ENCODE data around the gene TXNL1. TPM values are rescaled to one million over a fixed set of nuclear protein-coding genes. Genes with fewer than 3 reads are reported as not detected.
A peak's percentile ranks its signal among the peaks of the same experiment; 100 is the strongest.

The TXNL1 gene
- total and polyA plus RNA-seq, 2 of the 13 experiments (the other 11 are each of a cell fraction or from before 2014, with no cell fraction given): 41.9 to 73.1 TPM

- TF ChIP-seq, protein P1, sequence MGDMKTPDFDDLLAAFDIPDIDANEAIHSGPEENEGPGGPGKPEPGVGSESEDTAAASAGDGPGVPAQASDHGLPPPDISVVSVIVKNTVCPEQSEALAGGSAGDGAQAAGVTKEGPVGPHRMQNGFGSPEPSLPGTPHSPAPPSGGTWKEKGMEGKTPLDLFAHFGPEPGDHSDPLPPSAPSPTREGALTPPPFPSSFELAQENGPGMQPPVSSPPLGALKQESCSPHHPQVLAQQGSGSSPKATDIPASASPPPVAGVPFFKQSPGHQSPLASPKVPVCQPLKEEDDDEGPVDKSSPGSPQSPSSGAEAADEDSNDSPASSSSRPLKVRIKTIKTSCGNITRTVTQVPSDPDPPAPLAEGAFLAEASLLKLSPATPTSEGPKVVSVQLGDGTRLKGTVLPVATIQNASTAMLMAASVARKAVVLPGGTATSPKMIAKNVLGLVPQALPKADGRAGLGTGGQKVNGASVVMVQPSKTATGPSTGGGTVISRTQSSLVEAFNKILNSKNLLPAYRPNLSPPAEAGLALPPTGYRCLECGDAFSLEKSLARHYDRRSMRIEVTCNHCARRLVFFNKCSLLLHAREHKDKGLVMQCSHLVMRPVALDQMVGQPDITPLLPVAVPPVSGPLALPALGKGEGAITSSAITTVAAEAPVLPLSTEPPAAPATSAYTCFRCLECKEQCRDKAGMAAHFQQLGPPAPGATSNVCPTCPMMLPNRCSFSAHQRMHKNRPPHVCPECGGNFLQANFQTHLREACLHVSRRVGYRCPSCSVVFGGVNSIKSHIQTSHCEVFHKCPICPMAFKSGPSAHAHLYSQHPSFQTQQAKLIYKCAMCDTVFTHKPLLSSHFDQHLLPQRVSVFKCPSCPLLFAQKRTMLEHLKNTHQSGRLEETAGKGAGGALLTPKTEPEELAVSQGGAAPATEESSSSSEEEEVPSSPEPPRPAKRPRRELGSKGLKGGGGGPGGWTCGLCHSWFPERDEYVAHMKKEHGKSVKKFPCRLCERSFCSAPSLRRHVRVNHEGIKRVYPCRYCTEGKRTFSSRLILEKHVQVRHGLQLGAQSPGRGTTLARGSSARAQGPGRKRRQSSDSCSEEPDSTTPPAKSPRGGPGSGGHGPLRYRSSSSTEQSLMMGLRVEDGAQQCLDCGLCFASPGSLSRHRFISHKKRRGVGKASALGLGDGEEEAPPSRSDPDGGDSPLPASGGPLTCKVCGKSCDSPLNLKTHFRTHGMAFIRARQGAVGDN (CRISPR knock-in tag; IDR thresholded peaks at IDR 0.05): peak; percentile 22; the same call in 1 of the 2 replicates
- peak; percentile 49 for TF ChIP-seq STAG1 (CRISPR knock-in tag; IDR thresholded peaks at IDR 0.05)
- TF ChIP-seq ZNF331 (CRISPR knock-in tag; IDR thresholded peaks at IDR 0.05): 0 out of 2 replicates have a peak, but pooled peaks have one; percentile 13
- TF ChIP-seq FOSL2 (CRISPR knock-in tag; IDR thresholded peaks at IDR 0.05): no peak
- 0 out of 2 replicates have a peak, but pooled peaks have one; percentile 15 for TF ChIP-seq RXRA (CRISPR knock-in tag; IDR thresholded peaks at IDR 0.05)
These were observed 74.8 kb downstream of the TXNL1 start (continued) for GRCh38 chr18:56563568-56563967.

DNA sequence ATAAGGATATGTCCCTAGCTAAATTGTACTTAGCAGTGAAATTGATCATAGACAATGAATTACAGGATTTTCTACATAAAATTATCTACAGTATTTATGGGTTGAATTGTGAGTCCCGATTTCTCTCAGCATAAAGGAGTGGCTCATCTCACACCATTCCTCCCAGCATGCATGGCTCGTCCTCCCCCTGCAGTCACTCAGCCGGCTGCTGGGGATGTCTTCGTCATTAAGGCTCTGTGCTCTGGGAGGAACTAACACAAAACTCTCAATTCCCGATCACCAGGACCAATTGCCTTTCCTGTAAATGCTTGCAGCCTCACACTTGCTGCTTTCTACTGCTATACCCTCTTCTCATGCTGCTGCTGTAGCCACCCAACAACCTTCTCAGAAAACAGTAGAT is 75.9 kb downstream of the TXNL1 start:
- Histone ChIP-seq H3K9ac (ENCODE audit: insufficient read depth, low read depth, low read length) (no peak overlapping the region), H3K36me3 (replicated peaks in 1 of 2; ENCODE audit: control insufficient read depth in 1 of 2, insufficient read depth in 2 of 2, low read length in 2 of 2) (no peaks in the 10 kb centered on the region), H3K9me3 (ENCODE audit: low read length) (no peaks in the 10 kb centered on the region), H3K4me2 (ENCODE audit: low read depth, low read length) (no peak overlapping the region), H3K27ac (ENCODE audit: extremely low read length, insufficient read depth, low read length) (no peak overlapping the region), H2AFZ (ENCODE audit: low read length) (no peak overlapping the region), H3K4me3 (replicated peaks in 1 of 3; ENCODE audit: insufficient read depth in 1 of 3, low read depth in 2 of 3, low read length in 3 of 3) (no peak overlapping the region), H3K27me3 (ENCODE audit: control insufficient read depth in 1 of 2, insufficient read depth in 2 of 2, low read length in 2 of 2) (no peaks in the 10 kb centered on the region), H3K4me1 (ENCODE audit: insufficient read depth, low read length) (peaks cover 16% of the 10 kb centered on the region), H4K20me1 (ENCODE audit: insufficient read depth, low read length) (no peaks in the 10 kb centered on the region), H3K79me2 (ENCODE audit: insufficient read depth, low read length) (no peaks in the 10 kb centered on the region)
- 41% methylated on average over 5 of the region's 5 CpGs for WGBS (ENCODE audit: low lambda C conversion rate)
- CTCF ChIA-PET (ENCODE audit: low intra/inter-chr PET ratio, low total read pairs): no interaction called here
- POLR2A ChIA-PET: no interaction called here
- DNase-seq (ENCODE audit: low spot score) (no peak), FAIRE-seq (no peak), ATAC-seq (no peak)
- TF ChIP-seq ZNF598 (CRISPR knock-in tag; IDR thresholded peaks at IDR 0.05; ENCODE audit: borderline replicate concordance) (no peak), ZSCAN22 (CRISPR knock-in tag; IDR thresholded peaks at IDR 0.05) (no peak), HCFC1 (IDR thresholded peaks at IDR 0.05; ENCODE audit: low read depth, low read length) (no peak), EP300 (IDR thresholded peaks at IDR 0.05; ENCODE audit: low read depth in 2 of 2, low read length in 2 of 2) (no peak), EP300 (CRISPR knock-in tag; IDR thresholded peaks at IDR 0.05; ENCODE audit: borderline replicate concordance) (no peak), FOXO1 (CRISPR knock-in tag; IDR thresholded peaks at IDR 0.05) (no peak), ZNF34 (CRISPR knock-in tag; IDR thresholded peaks at IDR 0.05; ENCODE audit: borderline replicate concordance) (no peak), MTA1 (CRISPR knock-in tag; IDR thresholded peaks at IDR 0.05; ENCODE audit: borderline replicate concordance) (no peak)
- intact Hi-C loops (cut with micrococcal nuclease; ENCODE audit: unreplicated experiment) (no loop called here), in situ Hi-C loops (cut with HindIII; ENCODE audit: extremely low pct_ligation_motif_present, low pct_unique_long_range_greater_than_20kb) (no loop called here)
- no TSS peak for BruUV-seq (replicated peaks)

Data from HepG2 (cell line).